NCI-H1092 treated with DMSO at 0.1 percent for 48 hours (cell line): ENCODE measurements around the gene SLC66A1.

ENCODE experiments used
- DNase-seq: peaks from one replicate; lab custom pipeline; 2025; lab: John Stamatoyannopoulos, UW

SLC66A1 gene

DNA sequence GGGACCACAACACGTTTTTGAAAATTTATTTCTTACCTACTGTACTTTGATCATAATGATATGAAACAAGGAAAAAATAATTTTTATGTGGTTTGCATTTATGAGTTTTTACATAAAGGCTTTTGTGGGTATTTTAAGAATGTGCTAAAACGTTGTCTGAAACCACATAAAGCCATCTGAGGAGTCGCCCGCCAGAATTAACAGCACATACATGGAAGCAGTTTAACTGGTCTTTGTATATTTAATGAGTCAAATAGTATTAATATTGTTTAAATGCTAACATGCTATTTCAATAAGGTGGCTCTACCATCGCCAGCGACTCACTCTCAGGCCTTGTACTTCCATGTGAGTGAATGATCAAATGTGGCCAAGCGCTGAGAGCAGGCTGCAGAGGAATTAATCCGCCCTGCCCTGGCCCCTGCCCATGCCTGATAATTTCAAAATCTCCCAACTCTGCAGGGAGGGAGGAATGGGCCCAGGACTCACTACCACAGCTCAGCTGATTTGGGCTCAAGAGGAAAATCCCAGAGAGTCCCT lies 49.6 kb downstream of the SLC66A1 start:
- no peak for DNase-seq

DNA sequence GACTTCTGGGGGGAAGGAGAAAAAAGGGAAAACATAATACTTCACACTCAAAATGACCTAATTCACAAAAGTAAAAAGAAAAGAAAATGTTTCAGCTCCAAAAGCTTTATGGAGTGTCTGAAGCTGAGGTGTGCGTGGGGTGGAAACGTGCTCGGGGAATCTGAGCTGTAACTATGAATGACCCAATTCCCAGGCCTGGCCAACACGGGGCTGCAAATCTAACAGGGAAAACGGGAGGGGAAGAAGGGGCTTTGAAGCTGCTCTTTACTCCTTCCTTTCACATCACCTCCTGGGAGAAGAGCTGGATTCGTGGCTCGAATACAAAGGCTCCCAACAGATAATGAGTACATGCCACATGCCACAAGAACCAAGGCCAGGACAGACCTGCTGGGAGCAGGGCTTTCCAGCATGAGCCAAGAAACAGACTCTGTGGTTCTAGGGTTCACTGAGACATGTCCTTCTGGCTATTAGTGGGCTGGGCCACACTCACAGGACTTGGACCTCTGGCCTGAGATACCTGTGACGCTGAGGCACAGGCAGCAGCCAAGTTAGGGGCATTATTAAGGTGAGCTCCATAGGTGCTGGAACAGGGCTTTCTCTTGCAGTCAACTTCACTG lies 51.5 kb downstream of the SLC66A1 start:
- no peak for DNase-seq

DNA sequence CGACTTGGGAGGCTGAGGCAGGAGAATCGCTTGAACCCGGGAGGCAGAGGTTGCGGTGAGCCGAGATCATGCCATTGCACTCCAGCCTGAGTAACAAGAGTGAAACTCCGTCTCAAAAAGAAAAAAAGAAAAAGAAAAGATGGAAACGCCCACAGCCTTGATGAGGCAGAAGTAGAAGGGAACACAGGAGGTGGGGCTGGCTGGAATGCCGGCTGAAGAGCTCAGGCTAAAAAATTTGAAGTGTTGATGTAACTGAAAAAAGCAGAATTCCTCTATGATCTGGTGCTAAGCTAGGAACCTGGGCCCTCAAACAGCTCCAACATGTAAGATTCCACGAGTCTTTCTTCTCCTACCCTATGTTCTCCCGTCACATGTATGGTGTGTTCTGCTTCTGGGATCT lies 53.6 kb downstream of the SLC66A1 start:
- no peak for DNase-seq

DNA sequence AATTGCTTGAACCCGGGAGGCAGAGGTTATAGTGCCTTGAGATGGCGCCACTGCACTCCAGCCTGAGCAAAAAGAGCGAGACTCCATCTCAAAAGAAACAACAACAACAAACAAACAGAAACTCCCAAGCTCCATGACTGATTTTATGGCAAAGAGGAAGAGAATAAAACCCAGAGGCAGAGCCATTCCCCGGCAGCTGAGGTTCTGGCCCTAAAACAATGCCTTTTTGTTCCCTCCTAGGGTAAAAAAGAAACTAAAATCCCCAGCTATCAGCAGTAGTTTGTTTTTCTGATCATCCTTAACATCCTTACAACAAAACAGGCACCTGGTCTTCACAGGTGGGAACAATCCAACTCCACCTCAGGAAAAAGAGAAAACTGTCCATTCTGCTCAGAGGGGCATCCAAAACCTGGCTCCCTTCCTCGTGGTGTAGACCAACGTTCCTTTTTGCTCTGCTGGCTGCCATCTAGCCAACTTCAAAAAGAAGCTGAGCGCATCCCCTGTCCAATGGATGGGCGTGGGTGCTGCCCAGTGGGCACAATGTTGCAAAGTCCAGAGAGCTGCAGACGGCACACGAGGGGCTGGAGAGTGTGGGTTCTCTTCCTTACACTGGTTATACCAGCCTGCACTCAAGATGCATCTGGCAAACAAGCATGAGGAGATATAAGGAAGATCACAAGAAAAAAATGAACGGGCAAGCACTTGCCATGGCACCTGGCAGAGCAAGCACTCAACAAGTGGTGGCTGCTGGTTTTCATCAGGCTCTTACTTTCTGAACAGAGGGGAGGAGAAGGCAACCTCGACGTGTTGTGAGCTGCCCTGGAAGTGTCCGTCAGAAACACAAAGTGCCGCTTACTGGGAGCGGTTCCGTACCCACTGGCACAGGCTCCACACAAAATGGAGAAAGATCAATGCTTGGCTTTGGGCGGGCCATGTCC lies 54.7 kb downstream of the SLC66A1 start:
- no peak for DNase-seq

DNA sequence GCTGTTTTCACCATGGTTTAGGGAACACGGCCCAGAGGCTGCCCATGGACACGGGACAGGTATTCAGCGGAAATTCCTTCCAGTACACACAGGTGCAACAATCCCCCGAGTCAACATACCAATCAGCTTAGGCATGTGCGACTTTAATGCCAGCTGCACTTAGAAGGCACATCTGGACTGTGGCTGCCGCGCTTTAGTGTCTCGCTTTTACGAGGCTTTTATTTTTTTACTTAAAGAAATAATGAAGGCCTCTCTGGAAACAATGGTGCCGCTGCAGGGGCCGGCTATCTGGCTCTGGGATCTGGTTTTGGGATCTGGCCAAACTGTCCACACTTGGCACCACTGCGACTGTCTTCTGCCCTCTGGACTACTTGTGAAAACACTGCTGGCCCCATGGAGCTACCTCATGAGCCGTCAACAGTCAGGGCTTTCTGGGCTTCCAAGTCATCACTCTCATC lies 55.5 kb downstream of the SLC66A1 start:
- DNase-seq, result no peak

DNA sequence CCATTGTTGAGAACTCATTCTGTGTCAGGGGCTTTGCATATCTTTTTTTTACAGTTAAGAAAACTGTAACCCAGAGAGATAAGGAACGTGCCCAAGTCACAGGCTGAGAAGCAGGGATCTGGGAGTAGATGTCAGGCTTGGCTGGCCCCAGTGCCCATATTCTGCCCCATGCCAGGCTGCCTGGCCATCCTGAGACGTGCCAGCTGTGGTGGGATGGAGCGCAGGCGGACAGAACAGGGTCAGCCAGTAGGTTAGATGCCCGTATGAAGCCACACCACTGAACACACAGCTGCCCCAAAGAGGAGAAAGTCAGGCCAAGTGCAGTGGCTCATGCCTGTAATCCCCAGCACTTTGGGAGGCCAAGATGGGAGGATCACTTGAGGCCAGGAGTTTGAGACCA lies 55.9 kb downstream of the SLC66A1 start:
- no peak for DNase-seq

DNA sequence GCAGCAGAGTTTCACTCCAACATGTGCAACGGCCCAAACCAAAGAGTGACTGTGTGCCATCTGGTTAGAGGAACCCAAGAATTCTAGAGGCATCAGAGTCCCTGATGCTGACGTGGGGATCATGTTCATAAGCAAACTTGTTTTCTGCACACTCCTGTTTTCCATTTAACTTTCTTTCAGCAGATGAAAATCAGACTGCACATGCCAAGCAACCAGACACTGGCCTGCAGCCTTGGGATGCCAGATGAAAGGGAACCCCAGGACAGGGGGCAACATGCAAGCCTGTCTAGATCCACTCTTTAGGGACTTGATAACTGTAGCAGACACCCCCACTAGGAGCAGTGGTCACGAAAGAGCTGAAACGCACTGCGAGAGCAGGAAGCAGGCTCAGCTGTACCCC lies 56.8 kb downstream of the SLC66A1 start:
- no peak for DNase-seq

DNA sequence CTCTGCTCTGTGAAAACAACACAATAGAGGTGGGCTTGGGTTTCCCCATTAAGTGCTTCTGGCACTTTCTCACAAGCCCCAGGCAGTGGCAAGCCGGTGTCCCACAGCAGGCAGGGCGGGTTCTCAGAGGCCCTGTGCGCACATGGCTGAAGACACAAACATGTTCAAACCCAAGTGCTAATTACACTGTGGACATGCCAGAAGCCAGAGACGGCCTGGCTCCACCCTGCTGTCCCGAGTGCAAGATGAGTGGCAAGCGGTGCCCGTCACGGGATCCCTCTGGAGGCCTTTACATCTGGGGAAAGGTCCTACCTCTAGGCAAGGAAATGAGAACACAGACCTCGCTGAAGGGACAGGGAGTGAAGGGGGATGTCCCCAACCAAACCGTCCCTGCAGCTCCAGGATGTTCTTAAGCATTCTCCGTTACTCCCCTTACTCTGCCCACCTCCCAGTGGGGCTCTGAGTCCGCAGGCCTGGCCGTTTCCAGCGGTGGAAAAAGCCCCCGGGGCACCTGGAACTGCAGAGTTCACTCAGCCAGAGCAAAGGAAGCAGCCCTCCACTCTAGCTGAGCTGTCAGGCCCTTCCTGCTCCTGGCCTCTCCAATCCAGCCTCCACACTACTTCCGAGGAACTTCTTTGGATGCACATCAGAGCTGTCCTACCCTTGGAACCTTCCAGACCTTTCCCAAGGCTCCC lies 57.4 kb downstream of the SLC66A1 start:
- no peak for DNase-seq

DNA sequence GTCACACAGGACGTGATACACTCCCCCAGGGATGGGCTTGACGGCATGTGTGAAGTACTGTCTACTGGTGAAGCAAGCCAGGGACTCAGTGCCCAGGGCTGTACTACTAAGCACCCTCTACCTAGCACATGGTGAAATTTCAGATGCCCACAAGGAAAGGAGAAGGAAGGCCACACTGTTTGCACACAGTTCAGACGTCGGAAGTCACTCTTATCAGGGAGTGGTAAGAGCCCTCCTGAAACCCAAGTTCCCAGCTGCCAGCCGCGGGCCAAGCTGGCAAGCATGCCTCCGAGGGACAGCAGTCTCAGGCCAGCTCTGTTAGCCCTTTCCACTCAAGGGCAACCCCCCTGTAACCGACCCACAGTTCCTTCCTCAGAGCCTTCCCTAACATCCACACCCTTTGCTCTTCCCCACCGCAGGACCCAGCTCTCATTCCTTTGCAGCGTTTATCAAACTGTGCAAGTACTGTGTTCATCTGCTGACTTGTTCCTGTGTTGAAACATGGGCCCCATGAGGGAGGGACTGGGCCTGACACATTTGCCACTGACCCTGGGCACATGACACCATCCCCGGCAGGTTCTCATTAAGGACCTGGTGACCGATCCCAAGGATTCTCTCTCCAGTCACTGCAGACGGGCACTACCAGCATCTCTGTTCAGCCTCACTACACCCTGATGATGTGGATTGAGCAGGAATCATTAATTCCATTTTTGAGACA lies 58.5 kb downstream of the SLC66A1 start:
- no peak for DNase-seq

DNA sequence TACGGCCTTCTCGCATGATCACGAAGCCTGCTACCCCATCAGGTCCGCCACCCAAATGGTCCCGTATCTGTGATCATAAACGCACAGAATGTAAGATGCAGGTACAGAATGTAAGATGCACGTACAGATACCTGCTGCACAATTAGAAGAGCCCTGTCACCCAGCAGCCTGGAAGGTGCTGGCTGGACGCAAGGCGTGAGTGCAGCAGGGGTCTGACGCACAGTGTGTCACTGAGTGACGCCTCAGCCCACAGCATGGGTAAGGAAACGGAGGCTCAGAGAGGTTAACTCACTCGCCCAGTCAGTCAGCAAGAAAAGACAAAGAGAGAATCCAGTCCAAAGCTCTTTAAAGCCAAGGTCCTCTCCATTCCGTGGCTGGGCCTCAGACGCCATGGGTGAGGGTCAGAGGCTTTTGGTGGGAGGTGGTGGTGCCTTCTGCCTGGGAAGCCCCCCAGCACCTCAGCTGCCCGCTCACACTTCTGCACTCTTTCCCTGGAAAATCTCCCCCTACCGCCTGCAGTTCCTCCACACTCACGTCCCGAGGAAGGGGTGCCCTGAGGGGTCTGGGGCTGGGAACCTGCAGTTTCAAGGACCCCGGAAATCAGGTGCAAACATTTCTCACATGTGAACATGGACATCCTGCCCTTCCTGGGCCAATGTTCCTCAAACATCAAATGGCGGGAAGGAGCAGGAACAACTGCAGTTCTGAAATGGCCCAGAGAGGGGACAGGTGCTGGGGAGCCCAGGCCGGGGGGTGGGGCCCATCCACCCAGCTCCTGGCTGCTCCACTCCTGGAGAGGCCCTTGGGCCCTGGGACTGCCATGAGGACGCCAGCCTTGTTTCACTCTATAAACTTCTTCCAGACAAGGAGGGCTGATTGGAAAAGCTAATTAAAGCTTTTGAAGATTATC lies 59.4 kb downstream of the SLC66A1 start:
- no peak for DNase-seq

DNA sequence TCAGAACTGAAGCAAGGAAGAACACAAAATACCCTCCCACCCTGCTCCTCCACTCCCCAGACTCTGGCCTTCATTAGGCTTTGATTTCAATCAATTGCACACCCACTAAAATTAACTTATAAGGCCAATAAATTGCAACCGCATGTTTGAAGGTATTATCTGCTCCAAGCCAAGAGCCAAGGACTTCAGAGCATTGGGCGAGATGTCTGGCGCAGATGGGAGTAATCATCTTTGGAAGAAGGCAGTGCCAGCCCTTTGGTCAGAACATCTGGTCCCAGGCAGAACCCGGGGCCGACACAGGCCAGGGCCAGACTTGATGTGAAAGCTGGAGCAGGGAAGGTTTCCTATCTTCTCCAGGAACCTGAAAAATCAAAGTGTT lies 60.0 kb downstream of the SLC66A1 start:
- DNase-seq, result no peak

DNA sequence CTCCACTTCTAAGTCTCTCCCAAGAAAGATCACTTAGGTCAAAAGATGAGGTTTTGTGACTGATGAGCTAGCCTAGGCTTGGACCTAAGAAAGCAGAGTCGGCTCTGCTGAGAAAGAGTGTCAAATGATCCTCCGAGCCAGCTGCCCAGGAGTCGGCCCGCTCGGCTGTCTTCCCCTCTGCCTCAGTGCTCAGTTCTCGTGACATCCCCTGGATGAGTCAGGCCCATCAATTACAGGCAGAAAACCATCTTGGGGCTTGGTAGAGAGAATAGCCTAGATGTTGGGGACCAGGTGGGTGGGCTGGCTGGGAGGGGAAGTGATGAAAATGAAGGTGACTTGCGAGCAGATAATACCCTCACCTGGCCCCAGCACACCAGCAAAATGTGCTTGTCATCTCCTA lies 60.5 kb downstream of the SLC66A1 start:
- DNase-seq, result no peak

DNA sequence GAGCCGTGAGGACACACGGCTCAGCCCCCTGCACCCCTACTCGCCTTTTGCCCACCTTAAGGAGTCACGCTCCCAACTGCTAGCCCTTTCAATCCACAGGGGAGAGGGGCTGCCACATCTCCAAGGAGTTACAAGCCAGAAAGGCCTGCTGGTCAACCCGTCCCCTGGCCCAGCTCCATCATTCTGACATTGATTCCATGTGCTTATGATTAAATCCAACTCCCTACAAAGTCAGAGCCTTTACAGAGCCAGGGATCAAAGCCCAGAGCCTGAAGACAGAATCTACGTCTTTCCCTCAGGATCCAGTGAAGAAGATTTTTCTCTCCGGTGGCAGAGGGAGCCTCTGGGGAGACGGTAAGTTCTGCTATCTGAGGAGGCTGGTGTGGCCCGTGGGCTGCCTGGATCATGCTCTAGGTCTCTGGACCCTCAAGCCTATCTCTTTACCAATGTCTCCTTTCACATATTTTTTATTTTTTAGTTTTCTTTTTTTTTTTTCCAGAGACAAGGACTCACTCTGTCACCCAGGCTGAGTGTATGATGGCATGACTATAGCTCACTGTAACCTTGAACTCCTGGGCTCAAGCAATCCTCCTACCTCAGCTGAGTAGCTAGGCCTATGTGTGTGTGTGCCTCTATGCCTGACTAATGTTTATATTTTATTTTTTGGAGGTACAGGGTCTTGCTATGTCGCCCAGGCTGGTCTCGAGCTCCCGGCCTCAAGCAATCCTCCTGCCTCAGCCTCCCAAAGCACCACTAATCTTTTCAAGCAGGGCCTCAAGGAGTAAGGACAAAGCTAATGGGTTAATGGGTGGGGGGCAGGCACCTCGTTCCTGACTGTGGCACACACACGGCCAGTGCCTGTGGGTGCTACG lies 61.3 kb downstream of the SLC66A1 start:
- DNase-seq, result no peak

DNA sequence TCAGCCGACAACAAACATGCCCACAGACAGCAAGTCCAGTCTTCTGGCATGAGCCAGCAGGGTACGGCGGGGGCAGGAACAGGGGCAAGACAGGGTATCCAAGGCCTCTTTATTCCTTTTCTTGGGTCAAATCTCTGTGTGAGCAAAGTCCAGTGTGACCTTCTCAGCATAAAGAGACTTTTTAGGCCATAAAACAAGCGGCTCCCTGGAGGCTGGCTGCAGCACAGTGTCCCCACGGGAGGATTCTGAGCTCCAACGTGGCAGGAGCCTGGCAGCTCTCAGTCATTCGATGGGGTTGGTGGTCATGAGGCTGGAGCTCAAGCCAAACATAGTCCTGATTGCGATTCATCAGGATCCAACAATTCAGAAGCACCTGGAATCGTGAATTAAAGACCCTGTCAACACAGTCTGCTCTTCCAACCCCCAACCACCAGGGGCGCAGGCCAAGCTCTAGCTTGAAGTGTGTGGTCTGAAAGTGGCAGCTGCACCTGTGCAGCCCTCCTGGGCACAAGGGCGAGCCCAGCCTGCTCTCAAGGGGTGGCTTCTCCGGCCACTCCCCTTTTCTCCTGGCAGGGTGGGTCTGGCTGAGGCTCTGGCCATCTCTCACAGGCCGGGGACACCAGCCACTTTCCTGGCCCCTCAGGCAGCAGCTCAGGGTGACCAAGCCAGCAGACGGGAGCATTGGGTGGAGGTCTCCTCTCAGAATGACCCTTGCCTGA lies 62.1 kb downstream of the SLC66A1 start:
- DNase-seq, result peak; percentile 28

DNA sequence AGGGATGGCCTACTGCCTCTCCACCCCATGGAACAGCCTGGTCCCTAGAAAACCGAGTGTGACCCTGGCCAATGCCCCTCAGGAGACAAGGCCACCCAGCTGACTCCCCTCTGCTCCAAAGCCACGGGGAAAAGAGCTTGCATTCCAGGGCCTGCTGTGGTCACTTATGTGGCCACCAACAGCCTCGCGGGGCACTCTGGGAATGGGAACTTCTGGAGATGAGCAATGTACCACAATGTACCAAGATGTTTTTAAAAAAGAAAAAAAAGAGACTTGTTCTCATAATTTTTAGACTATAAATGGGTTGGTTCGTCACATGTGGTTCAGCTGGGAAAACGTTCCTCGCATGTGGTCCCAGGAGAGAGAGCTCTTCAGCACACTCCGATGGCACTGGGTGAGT lies 62.8 kb downstream of the SLC66A1 start:
- no peak for DNase-seq

DNA sequence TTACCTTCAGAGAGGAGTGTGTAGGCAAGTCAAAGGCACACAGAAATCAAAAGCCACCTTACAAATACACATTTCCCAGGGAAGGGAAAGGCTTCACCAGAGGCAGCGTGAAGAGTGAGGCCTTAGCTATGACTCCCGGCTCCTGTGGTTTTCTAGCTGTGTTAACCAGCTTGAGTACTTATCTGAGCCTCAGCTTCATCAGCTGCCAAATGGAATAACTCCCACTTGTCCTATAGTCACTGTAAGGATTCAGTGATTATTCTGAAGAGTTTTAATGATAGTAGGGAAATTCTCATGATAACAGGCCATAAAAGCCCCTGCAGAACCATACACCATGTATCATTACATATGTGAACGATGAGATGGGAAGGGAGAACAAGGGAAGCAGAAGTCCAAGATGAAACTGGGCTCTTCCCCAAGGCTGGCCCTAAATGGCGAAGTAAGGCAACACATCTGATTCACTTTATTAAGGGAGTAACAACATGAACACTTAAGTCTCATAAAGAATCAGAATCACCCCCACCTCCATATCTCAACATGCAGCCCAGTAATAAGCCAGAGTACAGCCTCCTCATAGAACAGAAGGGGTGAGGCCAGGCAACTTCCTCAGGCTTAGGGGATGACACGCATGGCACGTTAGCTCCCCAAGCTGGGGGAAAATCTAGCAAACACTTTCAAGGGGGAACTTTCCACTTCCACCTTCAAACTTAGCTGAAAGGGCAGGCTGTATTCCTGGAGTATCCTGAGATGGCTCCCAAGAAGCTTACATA lies 63.7 kb downstream of the SLC66A1 start:
- DNase-seq, result no peak

DNA sequence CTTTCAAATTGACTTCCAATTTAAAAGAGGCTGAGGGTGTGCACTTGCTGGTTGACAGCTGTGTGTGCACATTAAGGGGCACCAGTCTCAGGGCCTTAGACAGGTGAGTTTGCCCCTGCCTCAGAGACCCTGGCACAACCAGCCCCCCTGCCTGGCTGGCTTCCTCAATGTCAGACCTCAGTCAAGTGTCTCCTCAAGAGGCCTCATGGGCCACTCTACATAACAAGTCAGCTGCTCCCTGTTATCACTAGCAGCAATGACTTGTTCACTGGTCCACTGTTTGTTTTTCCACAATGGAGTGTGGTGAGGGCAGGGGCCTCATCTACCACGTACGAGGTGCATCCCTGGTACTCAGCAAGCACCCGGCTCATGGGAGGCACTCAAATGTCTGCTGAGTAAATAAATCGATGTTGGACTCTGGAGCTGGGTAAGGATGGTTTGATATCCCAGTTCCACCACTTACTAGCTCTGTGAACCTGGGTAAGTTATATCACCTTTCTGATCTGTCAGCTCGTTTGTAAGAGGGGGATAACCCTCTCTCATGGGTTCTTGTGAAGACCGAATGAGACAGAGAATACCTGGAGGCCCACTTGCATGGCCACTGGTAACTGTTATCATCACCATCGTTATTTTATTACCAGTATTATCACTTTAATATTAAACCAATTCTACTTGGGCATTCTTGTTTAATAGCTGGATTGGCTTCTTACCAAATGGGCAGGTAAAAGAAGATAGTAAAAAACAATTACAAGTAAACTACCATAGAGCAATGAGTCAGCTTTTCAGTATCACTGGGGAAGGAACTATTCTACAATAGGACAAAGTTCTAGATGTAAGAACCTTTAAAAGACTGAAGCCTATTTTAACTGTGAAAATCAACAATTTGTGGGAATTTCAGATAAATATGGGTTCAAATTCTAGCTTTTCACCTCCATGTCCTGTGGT lies 64.6 kb downstream of the SLC66A1 start:
- no peak for DNase-seq
